GM19463 (cell line): ENCODE measurements around the gene STMN1.

Source experiments
- ATAC-seq: cut with Tn5 transposase; IDR thresholded peaks from one replicate; pipeline ENCODE4 v1.9.1; 2021; ENCODE audit warnings: mild to moderate bottlenecking, moderate library complexity; ENCODE audit not compliant: unreplicated experiment

Gene STMN1

GRCh38 chr1:25896266-25896665 is 10.0 kb downstream of the STMN1 start:
- no peak for ATAC-seq

GRCh38 chr1:25895365-25895990 is 10.7 kb downstream of the STMN1 start:
- ATAC-seq = peak; percentile 85

- ATAC-seq = no peak
Measured at GRCh38 chr1:25893116-25893515, 13.1 kb downstream of the STMN1 start.

- ATAC-seq = no peak
Measured at GRCh38 chr1:25891606-25892005, 14.6 kb downstream of the STMN1 start.

GRCh38 chr1:25890239-25891034 is 15.8 kb downstream of the STMN1 start:
- no peak for ATAC-seq

- no peak for ATAC-seq
Measured at GRCh38 chr1:25889470-25889869, 16.7 kb downstream of the STMN1 start.

- no peak for ATAC-seq
Measured at GRCh38 chr1:25888426-25888987, 17.7 kb downstream of the STMN1 start.

GRCh38 chr1:25885602-25886001 is 20.6 kb downstream of the STMN1 start:
- ATAC-seq = no peak

GRCh38 chr1:25881266-25881665 is 25.0 kb downstream of the STMN1 start:
- no peak for ATAC-seq

GRCh38 chr1:25880518-25880917 is 25.7 kb downstream of the STMN1 start:
- no peak for ATAC-seq

GRCh38 chr1:25879675-25880074 is 26.5 kb downstream of the STMN1 start:
- ATAC-seq = no peak

GRCh38 chr1:25878690-25879089 is 27.5 kb downstream of the STMN1 start:
- no peak for ATAC-seq

- no peak for ATAC-seq
Measured at GRCh38 chr1:25877155-25877554, 29.1 kb downstream of the STMN1 start.

GRCh38 chr1:25876693-25877077 is 29.5 kb downstream of the STMN1 start:
- ATAC-seq = no peak

- peak; percentile 34 for ATAC-seq
Measured at GRCh38 chr1:25875856-25876692, 30.1 kb downstream of the STMN1 start.

- ATAC-seq = peak; percentile 60
Measured at GRCh38 chr1:25875154-25875855, 30.9 kb downstream of the STMN1 start, which contains the start of gene PAQR7. Gene PAQR7 (minus strand): TSS chr1:25875708. CDS start chr1:25863839, 11,869 bp downstream.

- no peak for ATAC-seq
Measured at GRCh38 chr1:25874635-25875153, 31.5 kb downstream of the STMN1 start.

- no peak for ATAC-seq
Measured at GRCh38 chr1:25874209-25874608, 32.0 kb downstream of the STMN1 start.

GRCh38 chr1:25873120-25873519 is 33.1 kb downstream of the STMN1 start:
- ATAC-seq = no peak

GRCh38 chr1:25872713-25873112 is 33.5 kb downstream of the STMN1 start:
- no peak for ATAC-seq
